Measurements from ENCODE around the gene ZKSCAN4. TPM values are rescaled to one million over a fixed set of nuclear protein-coding genes. Genes with fewer than 3 reads are reported as not detected.

Gene ZKSCAN4
- total and polyA plus RNA-seq, 10 of the 15 experiments (the other 5 are each of a cell fraction or from before 2014, with no cell fraction given) = 3.0 to 6.5 (median 5.0) TPM

- H2AFZ ChIP-seq (ENCODE audit: control insufficient read depth, low read depth, low read length) = no peak overlapping the region
- H3K79me2 ChIP-seq (ENCODE audit: control insufficient read depth, insufficient read depth, low read length) = no peaks in the 10 kb centered on the region
- H3K4me3 ChIP-seq = peak overlapping the region; percentile 75; the same call in 1 of the 2 replicates
- ChIA-PET POLR2A (interaction anchor here (1.7 kb wide), 1 partner anchor 40 kb away, joined by 3 read pairs; no protein-coding TSS in a partner anchor), CTCF (no interaction called here), RAD21 (ENCODE audit: unreplicated experiment) (no interaction called here), SMC1A (ENCODE audit: uncharacterized antibody, unreplicated experiment) (no interaction called here)
- BruUV-seq (replicated peaks) = no TSS peak
- intact Hi-C loops (cut with micrococcal nuclease; ENCODE audit: unreplicated experiment) = loop anchor here (2.0 to 10.0 kb wide), 4 partner anchors 71 to 732 kb away; partner anchors contain the start of gene ZKSCAN8
- H3K9ac ChIP-seq (ENCODE audit: control insufficient read depth, insufficient read depth, low read length) = peak overlapping the region; percentile 71
- H4K20me1 ChIP-seq (ENCODE audit: control insufficient read depth, insufficient read depth) = no peaks in the 10 kb centered on the region
- no peak for TF ChIP-seq MXI1 (IDR thresholded peaks at IDR 0.05; ENCODE audit: low read depth, low read length)
- no peak for TF ChIP-seq HDGF (IDR thresholded peaks at IDR 0.05)
- TF ChIP-seq, protein P1, sequence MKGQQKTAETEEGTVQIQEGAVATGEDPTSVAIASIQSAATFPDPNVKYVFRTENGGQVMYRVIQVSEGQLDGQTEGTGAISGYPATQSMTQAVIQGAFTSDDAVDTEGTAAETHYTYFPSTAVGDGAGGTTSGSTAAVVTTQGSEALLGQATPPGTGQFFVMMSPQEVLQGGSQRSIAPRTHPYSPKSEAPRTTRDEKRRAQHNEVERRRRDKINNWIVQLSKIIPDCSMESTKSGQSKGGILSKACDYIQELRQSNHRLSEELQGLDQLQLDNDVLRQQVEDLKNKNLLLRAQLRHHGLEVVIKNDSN (IDR thresholded peaks at IDR 0.05; ENCODE audit: borderline replicate concordance, extremely low read length, insufficient read depth, low read depth, low read length) = no peak
- no peak for TF ChIP-seq MAX (IDR thresholded peaks at IDR 0.05; ENCODE audit: low read depth, low read length)
- TF ChIP-seq TAF1 (IDR thresholded peaks at IDR 0.05; ENCODE audit: borderline replicate concordance, low read depth, low read length) = no peak
- TF ChIP-seq SRF (IDR thresholded peaks at IDR 0.05; ENCODE audit: low read depth in 2 of 2, low read length in 2 of 2) = no peak
- no peak for TF ChIP-seq SMAD1 (IDR thresholded peaks at IDR 0.05; ENCODE audit: low read depth, partially characterized antibody)
- TF ChIP-seq BRCA1 (IDR thresholded peaks at IDR 0.05; ENCODE audit: low read depth, low read length) = no peak
- TF ChIP-seq RUNX3 (IDR thresholded peaks at IDR 0.05; ENCODE audit: low read length) = no peak
- TF ChIP-seq RELB (IDR thresholded peaks at IDR 0.05; ENCODE audit: low read depth) = no peak
- TF ChIP-seq CEBPB (IDR thresholded peaks at IDR 0.05; ENCODE audit: borderline replicate concordance in 1 of 2, low read depth in 2 of 2, low read length in 2 of 2) = peak in 1 of 2 experiments; percentile 44; a peak in 1 of 4 replicates
- TF ChIP-seq SMARCA5 (IDR thresholded peaks at IDR 0.05) = no peak
- 0 out of 2 replicates have a peak, but pooled peaks have one; percentile 14 for TF ChIP-seq PML (IDR thresholded peaks at IDR 0.05; ENCODE audit: low read length)
- ATAC-seq = no peak
- FAIRE-seq = no peak
- H3K27me3 ChIP-seq (replicated peaks in 1 of 2; ENCODE audit: control insufficient read depth in 2 of 2, insufficient read depth in 2 of 2, low read length in 1 of 2) = no peaks in the 10 kb centered on the region; a peak in 1 of 4 replicates
- in situ Hi-C loops (cut with MboI) = no loop called here
- H3K4me2 ChIP-seq (ENCODE audit: control insufficient read depth, insufficient read depth) = peak overlapping the region; percentile 99; the same call in 1 of the 2 replicates
- no peak overlapping the region for H3K27ac ChIP-seq (ENCODE audit: control insufficient read depth, insufficient read depth)
- 30% methylated on average over 2 of the region's 2 CpGs for WGBS (ENCODE audit: insufficient coverage, insufficient replicate concordance, low lambda C conversion rate, missing lambda C conversion rate)
- H3K9me3 ChIP-seq (replicated peaks; ENCODE audit: control insufficient read depth, insufficient read depth, low read length) = no peaks in the 10 kb centered on the region
- no peaks in the 10 kb centered on the region for H3K36me3 ChIP-seq (ENCODE audit: control insufficient read depth in 2 of 2, insufficient read depth in 2 of 2, low read length in 1 of 2)
- no peak for DNase-seq (ENCODE audit: low read depth, low spot score)
- peaks cover 14% of the 10 kb centered on the region for H3K4me1 ChIP-seq (ENCODE audit: control insufficient read depth, insufficient read depth, low read length)
Observed at GRCh38 chr6:28213213-28213523, 38.9 kb downstream of the ZKSCAN4 start.

Measured in GM12878 (cell line).